Tibial nerve (tissue), 4 donors: Measurements from ENCODE around the gene NDUFS5.

Source experiments
- CTCF ChIP-seq, 5 experiments: fragments of 200-600 bp in 3 of 5; fragments of 450-650 bp in 2 of 5; sonication (generic) in 3 of 5; IDR thresholded peaks; one replicate each; pipeline ENCODE4 v1.5.1; 2016 to 2019; ENCODE audit warnings: antibody characterized with exemption in 5 of 5, mild to moderate bottlenecking in 3 of 5, moderate library complexity in 2 of 5
- EP300 ChIP-seq, 2 donors: sonication (generic); formaldehyde crosslinking; IDR thresholded peaks; one replicate each; pipeline ENCODE4 v1.6.1; 2017; ENCODE audit warnings: antibody characterized with exemption in 2 of 2, mild to moderate bottlenecking in 1 of 2
- POLR2A ChIP-seq, 2 donors: fragments of 450-650 bp; IDR thresholded peaks; one replicate each; pipeline ENCODE4 v1.6.1; 2017; ENCODE audit warnings: antibody characterized with exemption in 2 of 2, mild to moderate bottlenecking in 2 of 2, moderate library complexity in 2 of 2

GRCh38 chr1:38997901-38998190 lies 28.3 kb upstream of the NDUFS5 start:
- TF ChIP-seq CTCF (IDR thresholded peaks at IDR 0.05) (no peak), POLR2A (IDR thresholded peaks at IDR 0.05) (no peak), EP300 (IDR thresholded peaks at IDR 0.05) (no peak)
